HL-60/S4 (cell line): ENCODE results near the gene SCAMP2.

ENCODE experiments used
- in situ Hi-C: fragments of 300-500 bp; cut with MboI; formaldehyde crosslinking; loops from 2 replicates; pipeline ENCODE4 v1.14.3; 2022; ENCODE audit warnings: low sequenced_read_pairs

SCAMP2 gene

DNA sequence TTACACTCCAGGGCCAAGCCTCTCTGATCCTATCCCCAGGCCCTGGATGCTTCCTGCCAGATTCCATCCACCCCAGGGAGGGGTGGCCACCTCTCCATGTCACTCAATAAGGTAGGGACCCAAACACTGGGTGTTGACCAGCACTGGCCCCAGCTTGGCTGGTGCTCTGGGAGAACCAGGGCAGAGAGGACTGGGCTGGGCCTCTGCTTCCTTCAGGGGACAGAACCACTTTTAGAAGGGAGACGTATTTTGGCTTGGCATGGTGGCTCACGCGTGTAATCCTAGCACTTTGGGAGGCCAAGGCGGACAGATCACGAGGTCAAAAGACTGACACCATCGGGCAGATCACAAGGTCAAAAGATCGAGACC, 51.4 kb downstream of the SCAMP2 start:
- in situ Hi-C loops = no loop called here

DNA sequence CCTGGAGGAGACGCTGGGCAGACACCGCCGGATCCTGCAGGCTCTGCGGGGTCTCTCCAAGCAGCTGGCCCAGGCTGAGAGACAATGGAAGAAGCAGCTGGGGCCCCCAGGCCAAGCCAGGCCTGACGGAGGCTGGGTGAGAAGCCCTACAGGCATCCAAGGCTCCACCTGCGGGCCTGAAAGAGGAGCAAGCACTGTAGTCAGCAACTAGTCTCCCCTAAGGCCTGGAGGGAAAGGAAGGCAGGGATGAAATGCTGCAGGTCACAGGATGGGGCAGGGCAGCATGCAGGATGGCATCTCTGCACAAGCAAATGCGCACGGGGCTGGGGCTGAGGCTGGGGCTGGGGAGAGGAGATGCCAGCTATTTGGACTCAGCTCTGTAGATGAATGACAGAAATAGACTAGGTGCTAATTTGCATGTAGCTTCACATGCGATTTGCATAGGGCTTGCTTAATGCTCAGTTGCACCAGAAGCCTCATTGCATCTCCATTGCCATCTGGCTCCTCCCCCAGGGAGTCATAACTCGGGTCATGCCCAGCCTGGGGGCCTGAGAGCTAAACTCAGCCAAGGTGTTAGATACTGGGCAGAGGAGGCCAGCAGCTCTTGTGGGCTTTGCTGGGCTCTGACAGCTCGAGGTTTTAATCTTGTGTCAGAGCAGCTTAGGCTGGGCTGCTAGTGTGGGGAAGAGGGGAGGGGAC, 51.9 kb downstream of the SCAMP2 start:
- in situ Hi-C loops = no loop called here

DNA sequence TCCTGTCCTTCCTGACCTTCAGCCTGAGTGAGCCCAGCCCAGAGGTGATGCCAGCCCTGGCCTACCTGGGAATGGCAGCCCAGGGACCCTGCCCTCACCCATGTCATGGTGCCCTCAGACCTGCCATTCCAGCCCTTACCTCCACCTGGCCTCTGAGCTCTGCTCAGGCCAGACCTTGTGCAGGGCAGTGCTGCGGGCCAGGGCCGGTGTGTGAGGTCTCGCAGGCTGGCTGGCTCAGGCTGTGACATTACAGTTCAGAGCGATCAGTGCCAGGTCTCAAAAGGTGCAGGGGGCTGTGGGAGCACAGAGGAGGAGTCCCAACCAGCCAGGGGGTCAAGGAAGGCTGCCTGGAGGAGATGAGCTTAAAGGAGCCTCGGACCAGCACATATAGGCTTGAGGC, 53.1 kb downstream of the SCAMP2 start:
- in situ Hi-C loops = no loop called here

DNA sequence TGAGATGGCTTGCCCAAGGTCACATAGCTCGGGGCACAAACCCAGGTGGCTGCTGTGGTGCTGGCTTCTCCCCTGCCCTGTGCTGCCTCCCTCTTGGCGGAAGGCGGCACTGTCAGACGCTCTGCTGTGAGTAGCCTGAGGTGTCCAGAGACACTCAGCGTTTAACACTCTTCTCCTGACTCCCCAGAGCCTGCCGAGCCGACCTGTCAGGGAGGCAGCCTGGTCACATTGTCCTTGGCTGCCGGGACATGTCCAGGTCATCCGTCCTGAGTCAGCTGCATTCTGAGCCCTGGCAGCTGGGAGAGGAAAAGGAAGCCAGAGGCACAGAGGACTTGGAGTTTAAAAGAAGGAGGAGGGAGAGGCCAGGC, 55.8 kb downstream of the SCAMP2 start:
- in situ Hi-C loops = no loop called here

DNA sequence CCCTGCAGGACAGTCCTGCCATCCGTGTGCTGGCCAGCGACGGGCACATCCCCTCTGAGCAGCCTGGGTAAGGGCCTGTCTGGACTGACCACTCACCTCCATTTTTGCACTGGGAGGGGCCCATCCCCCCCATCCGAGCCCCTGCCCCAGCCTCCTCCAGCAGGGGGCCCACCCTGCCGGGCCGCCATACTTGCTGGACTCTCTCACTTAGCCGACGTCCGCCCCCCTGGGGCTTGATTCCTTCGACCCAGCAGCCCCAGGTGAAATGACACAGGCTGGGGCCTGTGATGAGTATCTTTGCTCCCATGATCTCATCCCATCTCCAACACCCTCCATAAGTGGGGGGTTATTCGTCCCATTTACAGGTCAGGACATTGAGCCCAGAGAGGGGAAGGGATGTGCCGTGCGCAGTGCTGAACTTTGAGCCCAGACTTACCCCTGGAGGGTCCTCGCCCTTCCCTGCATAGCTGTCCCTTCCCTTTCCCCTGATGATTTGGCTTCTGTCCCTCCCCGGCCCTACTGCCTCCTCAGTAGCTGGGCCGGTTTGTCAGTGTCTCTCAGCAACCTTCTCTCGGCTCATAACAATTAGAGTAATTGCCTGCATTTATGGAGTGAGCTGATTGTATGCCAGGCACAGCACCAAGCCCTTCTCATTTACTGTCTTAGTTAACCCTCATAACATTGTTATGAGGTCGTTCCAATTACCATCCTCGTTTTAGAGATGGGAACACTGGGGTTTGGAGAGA, 56.4 kb downstream of the SCAMP2 start:
- in situ Hi-C loops = no loop called here

DNA sequence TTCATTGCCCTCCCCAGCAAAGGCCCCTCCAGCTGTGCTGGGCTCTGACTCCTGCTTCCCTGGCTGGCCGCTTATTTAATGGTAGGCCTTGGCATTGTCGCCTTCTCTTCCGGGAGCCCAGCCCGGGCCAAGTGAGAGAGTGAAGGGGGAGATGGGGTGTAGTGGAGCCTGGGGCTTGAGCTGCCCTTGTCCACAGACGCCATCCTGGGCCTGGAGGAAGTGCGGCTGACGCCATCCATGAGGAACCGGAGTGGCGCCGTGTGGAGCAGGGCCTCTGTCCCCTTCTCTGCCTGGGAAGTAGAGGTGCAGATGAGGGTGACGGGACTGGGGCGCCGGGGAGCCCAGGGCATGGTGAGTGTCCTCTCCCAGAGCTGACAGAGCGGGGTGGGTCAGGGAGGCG, 57.2 kb downstream of the SCAMP2 start:
- in situ Hi-C loops = no loop called here

DNA sequence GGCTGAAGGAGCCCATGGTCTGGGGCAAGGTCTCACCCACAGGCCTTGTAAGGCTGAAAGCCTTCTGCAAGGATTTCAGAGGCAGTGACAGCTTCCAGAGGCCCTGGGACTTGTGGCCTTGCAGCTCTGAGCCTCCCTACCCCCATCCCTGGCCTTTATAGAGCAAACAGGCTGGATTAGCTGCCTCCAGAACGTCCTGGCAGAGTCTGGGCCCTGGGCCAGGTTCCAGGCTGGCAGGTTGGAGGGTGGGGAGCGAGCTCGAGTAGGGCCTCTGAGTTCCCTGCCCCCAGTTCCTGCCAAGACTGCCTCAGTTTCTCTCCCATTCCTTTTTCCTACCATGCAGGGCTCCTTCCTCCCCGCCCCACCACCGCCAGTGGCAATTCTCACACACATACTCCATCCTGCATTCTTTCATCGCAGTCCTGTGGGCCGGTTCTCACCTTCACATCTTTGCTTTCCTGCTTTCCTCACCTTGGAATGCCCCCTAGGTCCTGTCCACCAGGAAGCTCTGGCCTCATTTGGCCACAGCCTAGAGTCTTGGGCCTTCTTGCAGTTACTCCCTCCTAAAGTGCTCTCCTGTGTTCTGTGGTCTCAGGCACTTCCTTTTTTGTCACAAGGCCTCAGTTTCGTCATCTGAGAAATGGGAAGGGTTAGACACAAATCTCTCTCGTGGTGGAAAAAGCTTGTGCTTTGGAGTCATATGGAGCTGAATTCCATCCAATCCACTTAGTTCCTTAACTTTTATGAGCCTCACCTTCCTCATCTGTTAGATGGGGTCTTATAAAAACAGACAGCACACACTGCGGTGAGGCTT, 57.8 kb downstream of the SCAMP2 start:
- in situ Hi-C loops = no loop called here

DNA sequence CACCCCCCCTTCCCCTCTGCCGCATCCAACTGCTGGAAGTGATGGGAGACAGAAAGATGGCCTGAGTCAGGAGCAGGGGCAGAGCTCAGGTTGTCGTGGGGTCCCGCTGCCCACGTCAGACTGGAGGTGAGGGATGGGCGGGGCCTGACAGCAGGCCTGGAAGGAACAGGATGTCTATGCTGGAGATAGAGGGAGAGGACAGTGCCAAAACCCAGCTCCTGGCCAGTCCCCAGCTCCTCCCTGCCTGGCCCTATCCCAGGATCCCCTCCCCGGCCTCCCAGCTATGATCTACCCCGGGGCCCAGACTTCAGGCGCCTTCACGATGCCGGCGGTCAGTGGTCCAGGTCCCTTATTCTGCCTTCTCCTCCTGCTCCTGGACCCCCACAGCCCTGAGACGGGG, 60.6 kb downstream of the SCAMP2 start, which contains the start of gene LMAN1L:
Gene LMAN1L (plus strand): TSS at position 303 of the 400 bp plus-strand sequence. CDS start 20 bp downstream, at position 323.
- in situ Hi-C loops = no loop called here

DNA sequence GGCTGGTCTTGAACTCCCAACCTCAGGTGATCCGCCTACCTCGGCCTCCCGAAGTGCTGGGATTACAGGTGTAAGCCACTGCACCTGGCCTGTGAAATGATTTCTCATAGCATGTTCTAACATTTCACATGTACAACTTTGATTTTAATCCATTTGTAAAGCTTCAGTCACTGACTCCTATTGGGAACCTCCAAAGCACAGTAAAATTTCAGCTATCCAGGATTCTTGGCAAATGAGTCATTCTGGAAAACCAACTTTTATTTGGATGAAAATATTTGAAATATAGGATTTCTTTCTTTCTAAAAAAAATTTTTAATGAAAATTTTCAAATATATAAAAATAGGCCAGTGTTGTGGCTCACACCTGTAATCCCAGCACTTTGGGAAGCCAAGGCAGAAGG, 63.2 kb downstream of the SCAMP2 start:
- in situ Hi-C loops = no loop called here

DNA sequence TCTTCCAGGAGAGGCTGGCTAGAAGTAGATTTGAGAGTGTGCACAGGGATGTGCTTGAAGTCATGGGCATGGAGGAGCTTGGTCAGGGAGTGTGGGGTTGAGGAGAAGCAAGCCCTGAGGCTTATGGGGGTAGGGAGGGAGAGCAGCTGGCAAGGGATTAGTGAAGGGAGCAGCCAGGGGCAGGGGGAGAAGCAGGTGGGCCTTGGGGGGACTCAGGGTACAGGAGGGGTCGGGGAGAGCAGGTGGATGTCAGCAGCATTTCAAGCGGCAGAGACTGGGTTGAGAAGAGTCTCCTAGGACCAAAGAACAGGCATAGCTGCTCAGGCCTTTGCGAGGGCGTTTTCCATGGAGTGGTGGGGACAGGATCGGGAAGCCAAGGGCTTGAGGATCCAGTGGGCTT, 63.9 kb downstream of the SCAMP2 start:
- in situ Hi-C loops = no loop called here

DNA sequence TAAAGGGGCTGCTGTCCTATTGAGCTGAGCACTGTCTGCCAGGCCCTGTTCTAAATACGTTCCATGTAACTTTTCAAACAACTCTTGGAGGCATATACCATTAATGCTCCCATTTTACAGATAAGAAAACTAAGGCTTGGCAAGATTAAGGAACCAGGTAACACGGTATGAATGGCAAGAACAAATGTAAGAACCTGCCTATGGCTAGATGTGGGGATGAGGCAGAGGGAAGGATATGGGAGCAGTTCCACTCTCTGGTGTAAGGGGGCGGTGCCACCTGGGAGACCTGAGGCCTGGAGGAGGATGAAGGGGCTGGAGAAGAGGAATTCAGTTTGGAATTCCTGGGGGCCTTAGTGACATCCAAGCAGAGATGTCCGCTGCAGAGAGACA, 64.3 kb downstream of the SCAMP2 start:
- in situ Hi-C loops = no loop called here

DNA sequence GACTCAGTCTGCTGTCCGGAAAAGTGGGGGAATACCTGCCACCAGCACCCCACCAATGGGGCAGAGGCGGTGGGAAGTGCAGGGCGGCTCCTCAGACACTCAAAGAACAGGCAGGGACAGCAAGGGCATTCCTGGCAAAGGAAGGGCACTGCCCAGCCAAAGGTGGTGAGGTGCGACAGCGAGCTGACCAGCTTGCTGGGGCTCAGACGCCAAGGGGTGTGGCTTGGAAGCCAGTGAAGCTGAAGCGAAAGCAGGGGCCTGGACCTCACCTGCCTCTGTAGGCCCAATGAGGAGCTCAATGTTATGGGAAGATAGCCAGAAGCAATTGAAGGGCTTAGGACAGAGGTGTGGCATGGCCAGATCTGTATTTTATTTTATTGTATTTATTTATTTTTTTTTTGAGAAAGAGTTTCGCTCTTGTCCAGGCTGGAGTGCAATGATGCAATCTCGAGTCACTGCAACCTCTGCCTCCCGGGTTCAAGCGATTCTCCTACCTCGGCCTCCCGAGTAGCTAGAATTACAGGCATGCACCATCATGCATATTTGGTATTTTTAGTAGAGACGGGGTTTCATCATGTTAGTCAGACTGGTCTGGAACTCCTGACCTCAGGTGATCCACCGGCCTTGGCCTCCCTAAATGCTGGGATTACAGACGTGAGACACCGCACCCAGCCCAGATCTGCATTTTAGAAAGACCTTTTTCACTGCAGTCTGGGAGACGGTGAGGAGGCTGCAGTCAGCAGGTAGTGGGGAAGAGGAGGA, 64.9 kb downstream of the SCAMP2 start:
- in situ Hi-C loops = no loop called here

DNA sequence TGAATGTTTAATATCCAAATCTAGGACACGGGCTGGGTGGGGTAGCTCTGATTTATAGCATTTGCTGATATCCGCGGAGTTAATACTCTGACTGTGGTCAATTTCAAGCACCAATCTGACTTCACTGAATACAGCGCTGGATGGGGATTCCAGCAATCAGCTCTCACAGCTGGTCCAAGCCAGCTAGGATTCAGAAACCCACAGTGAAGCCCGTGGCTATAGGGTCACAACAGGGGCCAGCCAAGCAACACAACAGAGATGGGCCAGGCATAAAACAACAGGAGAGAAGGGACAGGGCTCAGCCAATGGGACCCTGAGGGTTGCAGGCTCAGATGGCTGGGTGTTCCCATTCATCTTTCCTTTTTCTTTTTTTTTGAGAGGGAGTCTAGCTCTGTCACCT, 65.9 kb downstream of the SCAMP2 start:
- in situ Hi-C loops = no loop called here

DNA sequence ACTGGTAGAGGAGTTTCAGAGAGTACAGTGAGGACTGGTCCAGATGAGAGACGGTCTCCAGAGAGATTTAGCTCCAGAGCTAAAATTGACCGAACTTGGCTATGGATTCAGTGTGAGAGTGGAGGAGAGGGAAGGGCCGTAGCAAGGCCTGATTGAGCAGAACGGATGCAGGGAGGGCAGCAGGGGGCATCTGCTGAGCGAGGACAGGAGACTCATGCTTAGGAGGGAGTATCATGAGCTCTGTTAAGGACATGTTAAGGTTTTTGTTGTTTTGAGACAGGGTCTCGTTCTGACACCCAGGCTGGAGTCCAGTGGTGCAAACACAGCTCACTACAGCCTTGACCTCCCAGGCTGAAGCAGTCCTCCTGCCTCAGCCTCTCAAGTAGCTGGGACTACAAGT, 68.2 kb downstream of the SCAMP2 start:
- in situ Hi-C loops = no loop called here

DNA sequence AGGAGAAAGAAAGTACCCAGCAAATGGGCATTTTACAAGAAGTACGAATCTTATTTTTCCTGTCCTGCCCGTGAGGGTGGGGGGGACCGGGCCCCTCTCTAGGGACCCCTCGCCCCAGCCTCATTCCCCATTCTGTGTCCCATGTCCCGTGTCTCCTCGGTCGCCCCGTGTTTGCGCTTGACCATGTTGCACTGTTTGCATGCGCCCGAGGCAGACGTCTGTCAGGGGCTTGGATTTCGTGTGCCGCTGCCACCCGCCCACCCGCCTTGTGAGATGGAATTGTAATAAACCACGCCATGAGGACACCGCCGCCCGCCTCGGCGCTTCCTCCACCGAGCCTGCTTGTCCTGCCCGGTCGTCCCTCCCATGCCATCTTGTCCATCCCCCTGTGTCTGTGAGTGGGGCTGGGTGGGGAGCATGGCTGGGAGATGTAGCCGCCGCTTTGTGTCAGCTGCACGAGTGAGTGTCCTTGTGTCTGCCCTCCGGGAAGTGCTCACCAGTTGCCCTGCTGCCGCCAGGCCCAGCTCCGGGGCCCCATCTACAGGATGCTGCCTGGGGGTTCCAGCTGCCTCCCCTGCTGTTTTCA, 70.2 kb downstream of the SCAMP2 start:
- in situ Hi-C loops = no loop called here

DNA sequence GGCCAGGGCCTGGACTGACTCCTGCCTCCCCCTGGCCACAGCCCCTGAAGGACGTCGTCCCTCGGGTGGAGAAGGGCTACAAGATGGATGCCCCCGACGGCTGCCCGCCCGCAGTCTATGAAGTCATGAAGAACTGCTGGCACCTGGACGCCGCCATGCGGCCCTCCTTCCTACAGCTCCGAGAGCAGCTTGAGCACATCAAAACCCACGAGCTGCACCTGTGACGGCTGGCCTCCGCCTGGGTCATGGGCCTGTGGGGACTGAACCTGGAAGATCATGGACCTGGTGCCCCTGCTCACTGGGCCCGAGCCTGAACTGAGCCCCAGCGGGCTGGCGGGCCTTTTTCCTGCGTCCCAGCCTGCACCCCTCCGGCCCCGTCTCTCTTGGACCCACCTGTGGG, 70.9 kb downstream of the SCAMP2 start:
- in situ Hi-C loops = no loop called here

DNA sequence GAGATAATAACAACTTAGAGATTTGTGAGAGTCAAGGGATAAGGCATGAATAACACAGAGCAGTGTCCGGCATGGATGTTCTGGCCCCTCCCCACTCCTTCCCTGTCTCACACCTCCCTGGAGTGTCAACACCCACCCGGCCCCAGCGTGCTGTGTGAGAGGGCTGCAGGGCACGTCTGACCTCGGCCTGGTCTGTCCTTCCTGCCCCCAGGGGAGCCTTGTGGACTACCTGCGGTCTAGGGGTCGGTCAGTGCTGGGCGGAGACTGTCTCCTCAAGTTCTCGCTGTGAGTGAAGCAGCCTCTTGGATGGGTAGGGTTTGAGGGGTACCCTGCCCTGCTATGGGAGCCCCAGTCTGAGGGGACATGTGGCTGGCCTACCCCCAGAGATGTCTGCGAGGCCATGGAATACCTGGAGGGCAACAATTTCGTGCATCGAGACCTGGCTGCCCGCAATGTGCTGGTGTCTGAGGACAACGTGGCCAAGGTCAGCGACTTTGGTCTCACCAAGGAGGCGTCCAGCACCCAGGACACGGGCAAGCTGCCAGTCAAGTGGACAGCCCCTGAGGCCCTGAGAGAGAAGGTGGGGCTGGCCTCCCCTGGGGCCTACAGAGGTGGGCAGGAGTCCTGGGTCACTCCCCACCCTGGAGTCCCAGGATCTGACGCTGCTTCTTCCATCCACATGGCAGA, 71.7 kb downstream of the SCAMP2 start:
- in situ Hi-C loops = no loop called here

DNA sequence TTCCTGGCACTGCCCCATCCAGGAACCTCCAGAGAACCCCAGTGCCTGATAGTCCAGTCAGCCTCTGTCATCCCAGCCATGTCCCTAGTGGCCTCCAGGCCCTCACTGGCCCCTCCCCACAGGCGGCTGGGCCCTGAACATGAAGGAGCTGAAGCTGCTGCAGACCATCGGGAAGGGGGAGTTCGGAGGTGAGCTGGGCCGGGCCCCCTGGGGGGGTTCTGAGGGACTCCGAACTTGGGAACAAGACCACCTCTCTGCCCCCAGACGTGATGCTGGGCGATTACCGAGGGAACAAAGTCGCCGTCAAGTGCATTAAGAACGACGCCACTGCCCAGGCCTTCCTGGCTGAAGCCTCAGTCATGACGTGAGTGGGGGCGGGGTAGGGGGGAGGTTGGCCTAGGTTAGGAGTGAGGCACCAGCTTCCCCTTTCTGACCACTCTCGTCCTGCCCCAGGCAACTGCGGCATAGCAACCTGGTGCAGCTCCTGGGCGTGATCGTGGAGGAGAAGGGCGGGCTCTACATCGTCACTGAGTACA, 72.5 kb downstream of the SCAMP2 start:
- in situ Hi-C loops = no loop called here

DNA sequence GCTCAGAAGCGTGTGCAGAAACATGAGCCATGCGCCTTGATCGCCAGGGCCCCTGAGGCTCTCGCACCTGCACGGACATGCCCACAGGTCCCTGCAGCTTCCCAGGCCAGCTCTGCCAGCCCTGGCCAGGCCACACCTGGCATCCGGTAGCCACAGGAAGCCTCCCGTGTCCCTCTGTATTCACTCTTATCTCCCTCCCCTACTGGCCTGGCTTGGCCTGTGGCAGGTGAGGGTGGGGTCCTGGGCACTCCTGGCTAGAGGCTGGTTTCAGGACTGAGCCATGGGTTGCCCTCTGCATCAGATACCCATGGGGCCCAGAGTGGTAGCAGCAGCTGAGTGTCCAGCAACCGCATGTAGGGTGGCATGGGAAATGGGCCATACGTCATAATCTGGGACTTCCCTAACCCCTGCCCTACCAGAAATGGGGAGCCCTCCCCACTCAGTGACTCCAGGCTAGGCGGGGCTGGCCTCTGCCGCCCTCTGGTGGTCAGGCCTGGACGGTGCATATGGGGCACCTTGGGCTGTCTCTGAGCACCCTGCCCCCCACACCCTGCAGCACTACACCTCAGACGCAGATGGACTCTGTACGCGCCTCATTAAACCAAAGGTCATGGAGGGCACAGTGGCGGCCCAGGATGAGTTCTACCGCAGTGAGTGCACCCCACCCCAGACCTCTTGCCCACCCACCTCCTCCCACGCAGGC, 73.2 kb downstream of the SCAMP2 start:
- in situ Hi-C loops = no loop called here
